Esophagus (tissue), 2 donors: Measurements from ENCODE around the gene BMPR1B. TPM values are rescaled to one million over a fixed set of nuclear protein-coding genes. Genes with fewer than 3 reads are reported as not detected.

Experiments used
- H3K27ac ChIP-seq, 2 donors: one replicate each; pipeline ENCODE4 v1.5.1; 2013; ENCODE audit warnings: low read depth in 2 of 2, mild to moderate bottlenecking in 2 of 2, inconsistent platforms in 1 of 2, low read length in 1 of 2, moderate library complexity in 1 of 2
- H3K27me3 ChIP-seq, 2 donors: one replicate each; pipeline ENCODE4 v1.6.1; 2013; ENCODE audit warnings: low read length in 2 of 2, control low read depth in 1 of 2, mild to moderate bottlenecking in 1 of 2; ENCODE audit not compliant: insufficient read depth in 2 of 2, control insufficient read depth in 1 of 2
- H3K36me3 ChIP-seq, 2 donors: one replicate each; pipeline ENCODE4 v1.6.1; 2013; ENCODE audit warnings: low read length in 1 of 2; ENCODE audit not compliant: control insufficient read depth in 2 of 2, insufficient read depth in 2 of 2
- H3K4me1 ChIP-seq, 2 donors: one replicate each; pipeline ENCODE4 v1.6.1; 2013; ENCODE audit warnings: low read length in 1 of 2; ENCODE audit not compliant: control insufficient read depth in 2 of 2, insufficient read depth in 2 of 2
- H3K4me3 ChIP-seq, 2 donors: one replicate each; pipeline ENCODE4 v1.5.1; 2013; ENCODE audit warnings: low read length in 2 of 2, mild to moderate bottlenecking in 2 of 2, low read depth in 1 of 2, moderate library complexity in 1 of 2
- H3K9me3 ChIP-seq, 2 donors: one replicate each; pipeline ENCODE4 v1.6.1; 2013; ENCODE audit warnings: mild to moderate bottlenecking in 2 of 2, low read depth in 1 of 2, low read length in 1 of 2, moderate library complexity in 1 of 2; ENCODE audit not compliant: control insufficient read depth in 2 of 2, insufficient read depth in 1 of 2
- WGBS, 2 donors: extraction: QIAGEN DNeasy Blood & Tissue Kit; methylation state at CpG; one replicate each; pipeline ENCODE4 v1.1.7; 2013; 5-methylcytosine and 5-hydroxymethylcytosine counted together
- polyA plus RNA-seq, 2 donors: library from polyadenylated mRNA; stranded (reverse); fragments of 200-250 nt; gene quantifications; one replicate each; pipeline ENCODE4 v1.2.3, GENCODE V29; 2013
- donor health status: healthy with polysubstance abuse.
- donor health status: Bipolar disorder and iron deficiency.

BMPR1B gene
- polyA plus RNA-seq, 2 donors, result 0.18 to 0.22 TPM

- 88 to 92% methylated on average over 1 of the region's 1 CpG for WGBS, 2 donors
- Histone ChIP-seq H3K27me3 (peaks cover 0 to 15% of the 10 kb centered on the region in 2 donors), H3K9me3 (no peaks in the 10 kb centered on the region), H3K36me3 (no peaks in the 10 kb centered on the region), H3K4me3 (no peak overlapping the region), H3K27ac (no peak overlapping the region), H3K4me1 (no peaks in the 10 kb centered on the region)
Measured at GRCh38 chr4:94759767-94760211, 2.0 kb downstream of the BMPR1B start.

DNA sequence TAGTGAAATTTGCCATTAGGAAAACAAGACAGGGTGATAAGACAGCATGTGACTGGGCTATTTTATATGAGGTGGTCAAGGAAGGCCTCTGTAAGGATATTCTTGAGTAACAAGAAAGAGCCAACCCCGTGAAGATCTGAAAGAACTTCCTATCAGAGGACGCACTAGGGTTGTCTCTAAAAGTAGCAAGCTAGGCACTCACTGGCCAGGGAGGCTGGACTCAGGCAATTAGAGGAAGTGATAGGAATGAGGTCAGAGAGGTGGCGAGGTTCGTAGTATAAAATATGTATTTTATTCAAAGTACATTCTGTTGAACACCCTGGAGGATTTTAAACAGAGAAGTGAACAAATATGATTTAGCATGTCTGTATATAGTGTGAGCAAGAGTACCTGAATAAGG, 4.6 kb downstream of the BMPR1B start:
- H3K27ac ChIP-seq, result no peak overlapping the region
- H3K4me1 ChIP-seq, result no peaks in the 10 kb centered on the region
- 90 to 94% methylated on average over 4 of the region's 4 CpGs for WGBS, 2 donors
- H3K27me3 ChIP-seq, result peaks cover 0 to 15% of the 10 kb centered on the region in 2 donors
- H3K9me3 ChIP-seq, result no peaks in the 10 kb centered on the region
- no peak overlapping the region for H3K4me3 ChIP-seq
- H3K36me3 ChIP-seq, result no peaks in the 10 kb centered on the region

DNA sequence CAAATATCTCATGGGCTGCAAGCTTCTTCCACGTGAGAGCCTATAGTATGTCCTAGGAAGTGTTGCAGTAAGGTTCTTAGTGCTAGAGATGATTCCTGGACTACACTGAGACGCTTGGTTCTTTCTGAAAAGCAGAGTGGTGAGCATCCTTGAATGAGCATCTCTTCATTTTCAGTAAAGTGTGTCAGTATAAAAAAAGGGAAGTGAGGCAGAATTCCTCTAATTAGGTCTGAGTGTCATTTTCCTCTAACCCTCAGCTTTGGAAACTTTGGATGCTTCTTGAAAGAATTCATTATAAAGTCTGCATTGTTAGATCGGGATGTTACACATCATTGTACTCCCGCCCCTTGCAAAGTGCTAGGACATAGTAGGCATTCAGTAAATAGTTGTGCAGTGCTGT, 5.2 kb downstream of the BMPR1B start:
- H3K27me3 ChIP-seq, result peaks cover 0 to 14% of the 10 kb centered on the region in 2 donors
- H3K4me1 ChIP-seq, result no peaks in the 10 kb centered on the region
- 69 to 78% methylated on average over 4 of the region's 4 CpGs for WGBS, 2 donors

GRCh38 chr4:94763500-94763899, 5.7 kb downstream of the BMPR1B start:
- Histone ChIP-seq H3K4me1 (no peaks in the 10 kb centered on the region), H3K36me3 (no peaks in the 10 kb centered on the region)

More for the DNA sequence above, 5.2 kb downstream of the BMPR1B start:
- Histone ChIP-seq H3K9me3 (no peaks in the 10 kb centered on the region), H3K4me3 (no peak overlapping the region), H3K36me3 (no peaks in the 10 kb centered on the region), H3K27ac (no peak overlapping the region)

GRCh38 chr4:94764069-94764468, 6.3 kb downstream of the BMPR1B start:
- 51 to 56% methylated on average over 2 of the region's 2 CpGs for WGBS, 2 donors
- H3K4me1 ChIP-seq, result no peaks in the 10 kb centered on the region
- no peaks in the 10 kb centered on the region for H3K9me3 ChIP-seq
- H3K27ac ChIP-seq, result no peak overlapping the region
- no peaks in the 10 kb centered on the region for H3K36me3 ChIP-seq
- H3K27me3 ChIP-seq, result peaks cover 0 to 9% of the 10 kb centered on the region in 2 donors
- H3K4me3 ChIP-seq, result no peak overlapping the region

More at GRCh38 chr4:94763500-94763899, 5.7 kb downstream of the BMPR1B start:
- Histone ChIP-seq H3K4me3 (no peak overlapping the region), H3K27ac (no peak overlapping the region), H3K9me3 (no peaks in the 10 kb centered on the region), H3K27me3 (peaks cover 0 to 9% of the 10 kb centered on the region in 2 donors)
- WGBS, 2 donors, result 45 to 49% methylated on average over 3 of the region's 3 CpGs

DNA sequence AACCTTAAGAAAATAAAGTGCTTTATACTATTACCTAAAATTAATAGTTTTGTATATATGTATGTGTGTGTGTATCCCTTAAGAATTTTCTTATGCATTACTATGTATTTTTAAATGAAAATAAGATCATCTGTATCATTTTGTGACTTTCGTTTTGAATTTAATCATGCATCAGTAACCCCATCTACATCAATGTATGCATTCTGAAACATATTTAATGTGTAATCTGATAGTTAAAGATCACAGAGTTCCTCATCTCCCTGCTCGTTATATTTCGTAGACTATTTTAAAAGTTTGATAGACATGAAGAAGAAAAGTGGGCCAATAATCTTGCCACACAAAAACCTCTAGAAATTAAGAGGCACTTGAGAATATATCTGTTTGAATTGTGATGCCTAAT, 7.4 kb downstream of the BMPR1B start:
- Histone ChIP-seq H3K27me3 (peaks cover 0 to 9% of the 10 kb centered on the region in 2 donors), H3K4me1 (no peaks in the 10 kb centered on the region), H3K4me3 (no peak overlapping the region), H3K9me3 (no peaks in the 10 kb centered on the region), H3K27ac (no peak overlapping the region), H3K36me3 (no peaks in the 10 kb centered on the region)
- 70 to 75% methylated on average over 3 of the region's 3 CpGs for WGBS, 2 donors

- no peak overlapping the region for H3K4me3 ChIP-seq
- peaks cover 0 to 9% of the 10 kb centered on the region in 2 donors for H3K27me3 ChIP-seq
- H3K27ac ChIP-seq, result no peak overlapping the region
- H3K9me3 ChIP-seq, result no peaks in the 10 kb centered on the region
- WGBS, 2 donors, result 45 to 56% methylated on average over 4 of the region's 4 CpGs
- H3K36me3 ChIP-seq, result no peaks in the 10 kb centered on the region
- no peaks in the 10 kb centered on the region for H3K4me1 ChIP-seq
Measured at GRCh38 chr4:94765648-94766047, 7.9 kb downstream of the BMPR1B start.

- Histone ChIP-seq H3K4me1 (no peaks in the 10 kb centered on the region), H3K36me3 (no peaks in the 10 kb centered on the region), H3K9me3 (no peaks in the 10 kb centered on the region), H3K4me3 (no peak overlapping the region), H3K27me3 (peaks cover 0 to 9% of the 10 kb centered on the region in 2 donors), H3K27ac (no peak overlapping the region)
- WGBS, 2 donors, result 57 to 63% methylated on average over 3 of the region's 3 CpGs
Measured at GRCh38 chr4:94766856-94767255, 9.1 kb downstream of the BMPR1B start.

DNA sequence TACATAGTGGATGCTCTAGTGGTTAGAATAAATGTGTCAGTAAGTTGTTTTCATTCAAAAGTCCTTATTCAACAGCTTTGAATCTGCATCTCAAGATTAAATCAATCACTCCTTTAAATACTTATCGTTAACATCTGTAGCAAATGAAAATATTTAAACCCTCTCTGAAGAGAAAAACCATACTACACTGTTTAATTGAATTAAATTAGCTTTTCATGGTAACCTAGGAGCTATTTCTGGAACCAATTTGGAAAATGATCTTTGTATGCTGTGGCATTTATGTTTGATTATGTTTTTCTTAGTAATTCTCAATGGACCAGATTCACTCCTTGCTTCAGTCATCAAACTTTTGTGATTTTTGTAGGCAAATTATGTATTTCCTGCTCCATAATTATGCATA, 9.7 kb downstream of the BMPR1B start:
- peaks cover 0 to 9% of the 10 kb centered on the region in 2 donors for H3K27me3 ChIP-seq
- H3K36me3 ChIP-seq, result no peaks in the 10 kb centered on the region
- H3K4me1 ChIP-seq, result no peaks in the 10 kb centered on the region
- H3K27ac ChIP-seq, result no peak overlapping the region
- 75 to 77% methylated on average over 1 of the region's 1 CpG for WGBS, 2 donors
- no peaks in the 10 kb centered on the region for H3K9me3 ChIP-seq
- H3K4me3 ChIP-seq, result no peak overlapping the region

DNA sequence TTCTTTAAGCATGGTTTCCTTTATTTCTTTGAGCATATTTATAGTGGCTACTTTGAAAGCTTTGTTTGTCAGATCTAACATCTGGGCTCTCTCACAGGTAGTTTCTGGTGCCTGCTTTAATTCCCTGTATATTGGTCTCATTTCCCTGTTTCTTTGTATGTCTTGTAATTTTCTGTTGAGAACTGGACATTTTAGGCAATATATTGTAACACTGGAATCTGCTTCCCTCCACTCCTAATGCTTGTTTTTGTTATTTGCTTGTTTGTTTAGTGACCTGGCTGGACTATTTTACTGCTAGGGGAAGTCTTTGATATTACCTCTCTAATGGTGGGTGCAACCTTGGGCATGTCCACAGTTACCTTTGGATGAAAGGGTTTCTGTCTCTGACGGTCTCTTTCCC, 25.0 kb downstream of the BMPR1B start:
- no peak overlapping the region for H3K4me3 ChIP-seq
- no peak overlapping the region for H3K27ac ChIP-seq
- no peaks in the 10 kb centered on the region for H3K4me1 ChIP-seq
- H3K27me3 ChIP-seq, result peaks cover 0 to 4% of the 10 kb centered on the region in 2 donors
- 0 to 59% methylated on average over 1 of the region's 1 CpG for WGBS, 2 donors
- peaks cover 0 to 3% of the 10 kb centered on the region in 2 donors for H3K9me3 ChIP-seq
- no peaks in the 10 kb centered on the region for H3K36me3 ChIP-seq
